ENCODE results near the gene B3GAT1. TPM values are rescaled to one million over a fixed set of nuclear protein-coding genes. Genes with fewer than 3 reads are reported as not detected.

B3GAT1 gene
- polyA plus RNA-seq, 1 of the 3 experiments (the other 2 are of a cell fraction) = 0.15 TPM

- H3K27me3 ChIP-seq (ENCODE audit: insufficient read depth) = no peaks in the 10 kb centered on the region
- no peaks in the 10 kb centered on the region for H3K79me2 ChIP-seq (ENCODE audit: insufficient read depth)
- no peak overlapping the region for H3K9ac ChIP-seq
- no peaks in the 10 kb centered on the region; a peak in 1 of 4 replicates for H3K4me1 ChIP-seq (ENCODE audit: control insufficient read depth in 1 of 2, insufficient read depth in 2 of 2, low read depth in 1 of 2, low read length in 1 of 2)
- H3K27ac ChIP-seq (ENCODE audit: low read depth in 2 of 2, low read length in 1 of 2) = no peak overlapping the region
- no peak for TF ChIP-seq FOXJ3 (CRISPR knock-in tag; IDR thresholded peaks at IDR 0.05)
- TF ChIP-seq FOXM1 (IDR thresholded peaks at IDR 0.05; ENCODE audit: low read depth) = no peak
- TF ChIP-seq RCOR1 (IDR thresholded peaks at IDR 0.05; ENCODE audit: low read length) = no peak
- no peak for TF ChIP-seq MEF2A (IDR thresholded peaks at IDR 0.05; ENCODE audit: borderline replicate concordance, low read depth)
- no peak for TF ChIP-seq EZH2phosphoT487 (IDR thresholded peaks at IDR 0.05; ENCODE audit: borderline replicate concordance, low read depth)
- no peak for TF ChIP-seq IRF3 (IDR thresholded peaks at IDR 0.05; ENCODE audit: low read depth, low read length)
- TF ChIP-seq RXRA (IDR thresholded peaks at IDR 0.05; ENCODE audit: borderline replicate concordance, low read depth) = no peak
- no peak for TF ChIP-seq USF2 (IDR thresholded peaks at IDR 0.05; ENCODE audit: borderline replicate concordance, low read depth, low read length)
- no peak for TF ChIP-seq YY1 (IDR thresholded peaks at IDR 0.05; ENCODE audit: low read depth)
- no peak for TF ChIP-seq TAF1 (IDR thresholded peaks at IDR 0.05; ENCODE audit: borderline replicate concordance, low read depth, low read length)
- no peak for TF ChIP-seq CHD2 (IDR thresholded peaks at IDR 0.05; ENCODE audit: low read length, partially characterized antibody)
- no peak for TF ChIP-seq JUND (IDR thresholded peaks at IDR 0.05)
- no peak for TF ChIP-seq EP300 (IDR thresholded peaks at IDR 0.05; ENCODE audit: borderline replicate concordance in 1 of 2, low read depth in 1 of 2, low read length in 1 of 2)
- no peaks in the 10 kb centered on the region for H3K36me3 ChIP-seq (replicated peaks in 1 of 2; ENCODE audit: control insufficient read depth in 1 of 2, insufficient read depth in 2 of 2, low read length in 1 of 2)
- H3F3A ChIP-seq (replicated peaks; ENCODE audit: insufficient read depth) = no peaks in the 10 kb centered on the region
- no peak overlapping the region for H3K4me2 ChIP-seq
- WGBS (ENCODE audit: low lambda C conversion rate) = 47% methylated on average over 2 of the region's 2 CpGs
- no peak for DNase-seq
- H3K4me3 ChIP-seq (ENCODE audit: low read depth in 2 of 2, low read length in 1 of 2) = no peak overlapping the region
- H2AFZ ChIP-seq (ENCODE audit: low read depth) = no peak overlapping the region
- H3K9me2 ChIP-seq = no peaks in the 10 kb centered on the region
- no peaks in the 10 kb centered on the region for H4K20me1 ChIP-seq (ENCODE audit: insufficient read depth)
- ChIA-PET CTCF (no interaction called here), POLR2A (no interaction called here)
- H3K9me3 ChIP-seq = no peaks in the 10 kb centered on the region
These were observed 32.8 kb downstream of the B3GAT1 start for GRCh38 chr11:134379241-134379640.

- Histone ChIP-seq H4K20me1 (ENCODE audit: insufficient read depth) (no peaks in the 10 kb centered on the region), H3K4me1 (ENCODE audit: control insufficient read depth in 1 of 2, insufficient read depth in 2 of 2, low read depth in 1 of 2, low read length in 1 of 2) (no peaks in the 10 kb centered on the region; a peak in 1 of 4 replicates), H3F3A (replicated peaks; ENCODE audit: insufficient read depth) (no peaks in the 10 kb centered on the region), H3K4me2 (no peak overlapping the region), H3K79me2 (ENCODE audit: insufficient read depth) (no peaks in the 10 kb centered on the region), H3K27ac (ENCODE audit: low read depth in 2 of 2, low read length in 1 of 2) (no peak overlapping the region), H3K9ac (no peak overlapping the region), H3K9me2 (no peaks in the 10 kb centered on the region), H3K36me3 (replicated peaks in 1 of 2; ENCODE audit: control insufficient read depth in 1 of 2, insufficient read depth in 2 of 2, low read length in 1 of 2) (no peaks in the 10 kb centered on the region), H3K27me3 (ENCODE audit: insufficient read depth) (no peaks in the 10 kb centered on the region), H2AFZ (ENCODE audit: low read depth) (no peak overlapping the region), H3K9me3 (no peaks in the 10 kb centered on the region), H3K4me3 (ENCODE audit: low read depth in 2 of 2, low read length in 1 of 2) (no peak overlapping the region)
- no peak for DNase-seq
- POLR2A ChIA-PET = no interaction called here
- WGBS (ENCODE audit: low lambda C conversion rate) = 58% methylated on average over 14 of the region's 14 CpGs
- CTCF ChIA-PET = no interaction called here
- TF ChIP-seq FOSL2 (IDR thresholded peaks at IDR 0.05; ENCODE audit: borderline replicate concordance, low read depth) (no peak), GATA2 (CRISPR knock-in tag; IDR thresholded peaks at IDR 0.05) (no peak), TEAD4 (IDR thresholded peaks at IDR 0.05; ENCODE audit: borderline replicate concordance, insufficient read depth) (no peak), REST (IDR thresholded peaks at IDR 0.05; ENCODE audit: low read depth, low read length) (no peak), ZBTB33 (IDR thresholded peaks at IDR 0.05; ENCODE audit: borderline replicate concordance, low read depth) (no peak), FOXJ3 (CRISPR knock-in tag; IDR thresholded peaks at IDR 0.05) (no peak), NRF1 (IDR thresholded peaks at IDR 0.05; ENCODE audit: low read depth, low read length) (no peak), TCF12 (IDR thresholded peaks at IDR 0.05) (no peak), SIN3A (IDR thresholded peaks at IDR 0.05; ENCODE audit: borderline replicate concordance, low read depth, low read length) (no peak), EZH2phosphoT487 (IDR thresholded peaks at IDR 0.05; ENCODE audit: borderline replicate concordance, low read depth) (no peak), MEF2A (IDR thresholded peaks at IDR 0.05; ENCODE audit: borderline replicate concordance, low read depth) (no peak), FOXM1 (IDR thresholded peaks at IDR 0.05; ENCODE audit: low read depth) (no peak), RXRA (IDR thresholded peaks at IDR 0.05; ENCODE audit: borderline replicate concordance, low read depth) (no peak)
These were observed 34.2 kb downstream of the B3GAT1 start for GRCh38 chr11:134377876-134378275.

Measured in SK-N-SH (cell line).